ENCODE results near the gene DCC.

The DCC gene

GRCh38 chr18:52701219-52701935 is 361.4 kb downstream of the DCC start:
- no peak for DNase-seq

- DNase-seq, result no peak
Observed at GRCh38 chr18:52715421-52715820, 375.4 kb downstream of the DCC start.

- no peak for DNase-seq
Observed at GRCh38 chr18:52715991-52716390, 376.0 kb downstream of the DCC start.

- DNase-seq, result no peak
Observed at GRCh38 chr18:52716973-52717372, 377.0 kb downstream of the DCC start.

GRCh38 chr18:52722904-52723303 is 382.9 kb downstream of the DCC start:
- no peak for DNase-seq

GRCh38 chr18:52723550-52723970 is 383.6 kb downstream of the DCC start:
- no peak for DNase-seq

GRCh38 chr18:52730972-52731619 is 391.1 kb downstream of the DCC start:
- no peak for DNase-seq

- DNase-seq, result no peak
Observed at GRCh38 chr18:52738946-52739345, 398.9 kb downstream of the DCC start.

GRCh38 chr18:52746986-52747385 is 407.0 kb downstream of the DCC start:
- no peak for DNase-seq

- no peak for DNase-seq
Observed at GRCh38 chr18:52747869-52748268, 407.9 kb downstream of the DCC start.

GRCh38 chr18:52748343-52748742 is 408.3 kb downstream of the DCC start:
- DNase-seq, result no peak

- no peak for DNase-seq
Observed at GRCh38 chr18:52749542-52749941, 409.5 kb downstream of the DCC start.

- no peak for DNase-seq
Observed at GRCh38 chr18:52750995-52751394, 411.0 kb downstream of the DCC start.

- DNase-seq, result no peak
Observed at GRCh38 chr18:52764316-52764715, 424.3 kb downstream of the DCC start.

GRCh38 chr18:52766002-52766545 is 426.1 kb downstream of the DCC start:
- DNase-seq, result no peak

GRCh38 chr18:52781113-52781512 is 441.1 kb downstream of the DCC start:
- no peak for DNase-seq

- no peak for DNase-seq
Observed at GRCh38 chr18:52791321-52791720, 451.3 kb downstream of the DCC start.

- no peak for DNase-seq
Observed at GRCh38 chr18:52812834-52813233, 472.8 kb downstream of the DCC start.

GRCh38 chr18:52813635-52814416 is 473.8 kb downstream of the DCC start:
- no peak for DNase-seq

- DNase-seq, result no peak
Observed at GRCh38 chr18:52815651-52816050, 475.7 kb downstream of the DCC start.

- no peak for DNase-seq
Observed at GRCh38 chr18:52816121-52816520, 476.1 kb downstream of the DCC start.

- no peak for DNase-seq
Observed at GRCh38 chr18:52822160-52822559, 482.2 kb downstream of the DCC start.

GRCh38 chr18:52824126-52824525 is 484.1 kb downstream of the DCC start:
- DNase-seq, result no peak

- DNase-seq, result no peak
Observed at GRCh38 chr18:52826994-52827393, 487.0 kb downstream of the DCC start.

Data from hematopoietic multipotent progenitor cell treated with erythropoietin and hydrocortisone succinate and interleukin-3 and kit ligand, for 6 days (in vitro differentiated cells).